Neural progenitor cell (in vitro differentiated cells): ENCODE measurements around the gene ARID5B.

ENCODE experiments used
- EZH2 ChIP-seq: fragments of 200-600 bp; sonication (generic); IDR thresholded peaks from 2 replicates; pipeline ENCODE4 v1.6.1; 2017; ENCODE audit warnings: antibody characterized with exemption, mild to moderate bottlenecking, moderate library complexity
- EZH2phosphoT487 ChIP-seq: fragments of 200-600 bp; sonication (generic); IDR thresholded peaks from 2 replicates; pipeline ENCODE4 v1.6.1; 2017; ENCODE audit warnings: antibody characterized with exemption
- TF ChIP-seq, protein P1 (sequence below): fragments of 200-600 bp; sonication (generic); IDR thresholded peaks from 2 replicates; pipeline ENCODE4 v1.5.1; 2017; ENCODE audit warnings: antibody characterized with exemption, mild to moderate bottlenecking

DNA sequence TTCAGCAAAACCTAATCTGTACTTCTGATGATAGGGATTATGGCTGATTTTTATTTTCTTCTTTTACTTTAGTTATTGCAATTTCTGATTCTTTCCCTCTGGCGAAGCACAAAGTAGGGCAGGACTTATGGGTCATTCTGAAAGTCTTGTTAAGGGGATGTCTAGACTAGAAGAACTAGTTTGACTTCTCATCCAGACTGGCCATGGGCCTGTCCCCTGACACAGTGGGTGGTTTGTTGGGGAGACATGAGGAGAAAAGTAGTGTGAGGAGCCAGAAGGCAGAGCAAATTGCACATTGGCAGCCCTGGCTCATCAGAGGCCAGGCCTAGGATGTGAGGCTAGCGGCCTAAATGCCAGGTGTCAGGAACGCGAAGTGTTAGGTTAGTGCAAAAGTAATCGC, 214.3 kb downstream of the ARID5B start:
- TF ChIP-seq, protein P1, sequence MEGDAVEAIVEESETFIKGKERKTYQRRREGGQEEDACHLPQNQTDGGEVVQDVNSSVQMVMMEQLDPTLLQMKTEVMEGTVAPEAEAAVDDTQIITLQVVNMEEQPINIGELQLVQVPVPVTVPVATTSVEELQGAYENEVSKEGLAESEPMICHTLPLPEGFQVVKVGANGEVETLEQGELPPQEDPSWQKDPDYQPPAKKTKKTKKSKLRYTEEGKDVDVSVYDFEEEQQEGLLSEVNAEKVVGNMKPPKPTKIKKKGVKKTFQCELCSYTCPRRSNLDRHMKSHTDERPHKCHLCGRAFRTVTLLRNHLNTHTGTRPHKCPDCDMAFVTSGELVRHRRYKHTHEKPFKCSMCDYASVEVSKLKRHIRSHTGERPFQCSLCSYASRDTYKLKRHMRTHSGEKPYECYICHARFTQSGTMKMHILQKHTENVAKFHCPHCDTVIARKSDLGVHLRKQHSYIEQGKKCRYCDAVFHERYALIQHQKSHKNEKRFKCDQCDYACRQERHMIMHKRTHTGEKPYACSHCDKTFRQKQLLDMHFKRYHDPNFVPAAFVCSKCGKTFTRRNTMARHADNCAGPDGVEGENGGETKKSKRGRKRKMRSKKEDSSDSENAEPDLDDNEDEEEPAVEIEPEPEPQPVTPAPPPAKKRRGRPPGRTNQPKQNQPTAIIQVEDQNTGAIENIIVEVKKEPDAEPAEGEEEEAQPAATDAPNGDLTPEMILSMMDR: no peak
- TF ChIP-seq EZH2 (no peak), EZH2phosphoT487 (no peak)
